PC-9 (cell line): ENCODE measurements around the gene RBFOX1.

ENCODE experiments used
- EZH2 ChIP-seq: fragments of 200-600 bp; sonication (generic); IDR thresholded peaks from 2 replicates; pipeline ENCODE4 v1.8.0; 2017; ENCODE audit warnings: antibody characterized with exemption, low read depth
- TF ChIP-seq, protein P1 (sequence below): fragments of 200-600 bp; sonication (generic); conservative IDR thresholded peaks from 2 replicates; pipeline ENCODE4 v1.6.1; 2017; ENCODE audit warnings: mixed run types, antibody characterized with exemption, mild to moderate bottlenecking, moderate library complexity

DNA sequence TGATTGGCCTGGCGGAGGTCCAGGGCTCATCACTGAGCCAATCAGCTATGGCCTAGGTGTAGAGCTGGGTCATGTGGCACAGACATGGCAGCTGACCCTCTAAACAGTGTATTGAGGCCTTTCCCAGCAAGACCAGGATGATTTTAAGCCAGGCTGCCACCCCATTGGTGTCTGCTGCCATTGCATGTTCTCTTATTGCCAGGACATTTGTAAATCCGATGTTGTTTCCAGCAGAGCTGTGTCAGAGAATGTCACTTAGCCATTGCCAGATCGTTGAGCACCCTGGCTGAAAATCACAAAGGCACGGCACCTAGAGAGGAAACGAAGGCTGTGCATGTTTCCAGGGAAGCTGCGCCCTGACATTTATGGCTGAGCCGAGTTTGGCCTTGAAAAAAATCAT, 33.4 kb downstream of the RBFOX1 start:
- TF ChIP-seq, protein P1, sequence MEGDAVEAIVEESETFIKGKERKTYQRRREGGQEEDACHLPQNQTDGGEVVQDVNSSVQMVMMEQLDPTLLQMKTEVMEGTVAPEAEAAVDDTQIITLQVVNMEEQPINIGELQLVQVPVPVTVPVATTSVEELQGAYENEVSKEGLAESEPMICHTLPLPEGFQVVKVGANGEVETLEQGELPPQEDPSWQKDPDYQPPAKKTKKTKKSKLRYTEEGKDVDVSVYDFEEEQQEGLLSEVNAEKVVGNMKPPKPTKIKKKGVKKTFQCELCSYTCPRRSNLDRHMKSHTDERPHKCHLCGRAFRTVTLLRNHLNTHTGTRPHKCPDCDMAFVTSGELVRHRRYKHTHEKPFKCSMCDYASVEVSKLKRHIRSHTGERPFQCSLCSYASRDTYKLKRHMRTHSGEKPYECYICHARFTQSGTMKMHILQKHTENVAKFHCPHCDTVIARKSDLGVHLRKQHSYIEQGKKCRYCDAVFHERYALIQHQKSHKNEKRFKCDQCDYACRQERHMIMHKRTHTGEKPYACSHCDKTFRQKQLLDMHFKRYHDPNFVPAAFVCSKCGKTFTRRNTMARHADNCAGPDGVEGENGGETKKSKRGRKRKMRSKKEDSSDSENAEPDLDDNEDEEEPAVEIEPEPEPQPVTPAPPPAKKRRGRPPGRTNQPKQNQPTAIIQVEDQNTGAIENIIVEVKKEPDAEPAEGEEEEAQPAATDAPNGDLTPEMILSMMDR, result no peak
- no peak for TF ChIP-seq EZH2
